HFF-Myc (cell line): ENCODE data around the gene DNLZ.

ENCODE experiments used
- DNase-seq: peaks from one replicate; pipeline ENCODE4 v3.0.0-alpha.2; 2011; ENCODE audit warnings: low read depth; ENCODE audit errors: extremely low read depth
- H3K4me3 ChIP-seq: replicated peaks from 2 replicates; pipeline ENCODE4 v1.5.1; 2011; ENCODE audit warnings: low read depth, mild to moderate bottlenecking, control low read depth, low read length
- TF ChIP-seq, protein P1 (sequence below): IDR thresholded peaks from 2 replicates; pipeline ENCODE4 v1.5.1; 2012; ENCODE audit warnings: mild to moderate bottlenecking, low read depth, low read length, control low read depth; ENCODE audit errors: missing control alignments

The DNLZ gene

DNA sequence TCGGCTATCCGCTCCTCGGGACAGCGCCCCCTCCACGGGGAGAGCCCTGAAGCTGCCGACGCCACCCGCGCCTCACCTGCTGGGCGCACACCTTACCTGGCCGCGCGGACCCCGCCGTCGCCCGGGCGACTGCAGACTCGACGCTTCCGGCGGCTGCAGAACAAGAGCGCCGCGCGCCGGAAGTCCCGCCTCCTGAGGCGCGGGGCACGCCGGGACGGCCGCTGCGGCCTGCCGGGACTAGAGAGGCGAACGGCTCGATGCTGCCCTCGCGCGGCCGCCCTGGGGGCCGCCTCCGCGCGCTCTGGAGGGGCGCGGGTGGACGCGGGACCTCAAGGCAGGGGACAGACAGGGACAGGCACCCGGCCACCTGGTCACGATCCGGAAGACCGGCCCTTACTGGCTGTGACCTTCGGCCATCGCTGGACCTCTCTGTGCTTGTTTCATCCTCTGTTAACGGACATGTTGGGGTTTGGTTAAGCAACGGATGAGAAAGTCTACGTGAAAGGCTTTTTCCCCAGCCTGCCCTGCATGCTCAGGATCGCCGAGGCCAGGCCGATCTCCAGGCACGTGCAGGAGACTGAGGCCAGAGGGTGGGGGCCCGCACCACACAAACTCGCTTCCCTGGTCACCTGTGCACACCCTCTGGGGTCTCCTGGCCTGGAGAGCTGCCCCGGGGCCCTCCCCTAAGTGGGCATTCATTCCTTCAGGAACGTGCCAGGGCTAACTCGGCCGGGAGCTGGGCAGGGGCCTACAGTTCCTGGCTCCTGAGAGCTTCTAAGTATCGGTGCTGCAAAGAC is 36.7 kb upstream of the DNLZ start, which contains the start of gene SNAPC4:
Gene SNAPC4 (minus strand): TSS at position 133 of the 797 bp plus-strand sequence. CDS start 1,742 bp downstream, outside the sequence.
- TF ChIP-seq, protein P1, sequence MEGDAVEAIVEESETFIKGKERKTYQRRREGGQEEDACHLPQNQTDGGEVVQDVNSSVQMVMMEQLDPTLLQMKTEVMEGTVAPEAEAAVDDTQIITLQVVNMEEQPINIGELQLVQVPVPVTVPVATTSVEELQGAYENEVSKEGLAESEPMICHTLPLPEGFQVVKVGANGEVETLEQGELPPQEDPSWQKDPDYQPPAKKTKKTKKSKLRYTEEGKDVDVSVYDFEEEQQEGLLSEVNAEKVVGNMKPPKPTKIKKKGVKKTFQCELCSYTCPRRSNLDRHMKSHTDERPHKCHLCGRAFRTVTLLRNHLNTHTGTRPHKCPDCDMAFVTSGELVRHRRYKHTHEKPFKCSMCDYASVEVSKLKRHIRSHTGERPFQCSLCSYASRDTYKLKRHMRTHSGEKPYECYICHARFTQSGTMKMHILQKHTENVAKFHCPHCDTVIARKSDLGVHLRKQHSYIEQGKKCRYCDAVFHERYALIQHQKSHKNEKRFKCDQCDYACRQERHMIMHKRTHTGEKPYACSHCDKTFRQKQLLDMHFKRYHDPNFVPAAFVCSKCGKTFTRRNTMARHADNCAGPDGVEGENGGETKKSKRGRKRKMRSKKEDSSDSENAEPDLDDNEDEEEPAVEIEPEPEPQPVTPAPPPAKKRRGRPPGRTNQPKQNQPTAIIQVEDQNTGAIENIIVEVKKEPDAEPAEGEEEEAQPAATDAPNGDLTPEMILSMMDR, result peak; percentile 69
- H3K4me3 ChIP-seq, result peak within 1 kb of the TSS; percentile 95
- DNase-seq, result peak; percentile 36

DNA sequence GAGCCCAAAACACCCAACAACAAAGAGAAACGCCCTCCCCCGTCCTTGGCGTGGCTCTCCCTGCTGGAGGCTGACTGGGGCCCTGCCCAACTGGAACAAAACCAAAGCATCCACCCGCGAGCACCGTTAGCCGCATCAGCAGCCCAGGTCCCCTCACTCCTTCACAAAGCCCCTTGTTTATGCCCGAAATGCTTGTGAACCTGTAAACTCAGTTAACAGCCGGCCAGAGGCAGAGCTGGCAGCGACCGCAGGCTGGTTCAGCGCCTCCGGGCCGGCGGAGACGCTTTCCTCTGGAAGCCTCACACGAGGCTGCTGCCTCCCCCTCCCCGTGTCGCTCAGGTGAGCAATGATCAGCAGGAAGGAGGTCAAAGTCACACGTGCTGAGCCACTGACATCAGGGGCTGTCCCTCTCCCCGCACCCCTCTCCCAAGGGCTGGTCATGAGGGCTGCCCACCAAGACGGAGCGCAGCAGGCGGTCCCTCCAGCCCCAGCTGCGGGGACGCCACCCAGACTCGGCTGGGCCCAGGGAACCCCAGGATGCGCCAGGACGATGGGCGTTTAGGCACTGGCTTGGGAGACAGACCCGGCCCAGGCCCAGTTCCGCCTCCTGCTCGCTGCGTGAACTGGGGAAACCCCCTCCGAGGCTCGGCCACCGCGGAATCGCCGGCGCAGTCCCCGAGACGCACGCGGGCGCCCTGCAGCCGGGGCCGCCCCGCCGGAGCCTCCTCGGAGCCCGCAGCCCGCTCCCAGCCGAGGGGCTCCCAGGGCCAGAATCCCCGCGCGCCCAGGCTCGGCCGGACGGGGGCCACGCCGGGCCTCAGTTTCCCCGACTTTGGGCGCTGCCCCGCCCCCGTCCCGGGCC is 35.9 kb upstream of the DNLZ start:
- H3K4me3 ChIP-seq, result peak overlapping the region; percentile 95
- TF ChIP-seq, protein P1, result no peak
- DNase-seq, result no peak

DNA sequence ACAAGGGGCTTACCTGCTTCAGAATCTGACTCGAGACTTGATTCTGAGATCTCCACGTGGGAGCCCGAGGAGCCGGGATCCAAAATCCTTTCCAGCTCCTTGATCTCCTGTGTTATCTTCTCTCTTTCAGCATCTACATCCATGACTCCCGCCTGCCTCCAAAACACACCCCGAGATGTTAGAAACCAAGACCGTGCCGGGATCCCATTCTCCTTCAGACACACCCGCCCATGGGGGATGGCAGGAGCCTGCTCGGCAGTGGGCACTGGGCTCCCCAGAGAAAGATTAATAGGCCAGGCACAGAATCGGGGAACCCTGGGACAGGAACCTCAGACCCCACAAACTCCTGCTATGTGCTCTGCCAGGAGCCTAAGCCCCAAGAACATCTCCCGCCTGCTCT is 34.7 kb upstream of the DNLZ start:
- TF ChIP-seq, protein P1, result no peak
- DNase-seq, result no peak
- peak overlapping the region; percentile 95 for H3K4me3 ChIP-seq

DNA sequence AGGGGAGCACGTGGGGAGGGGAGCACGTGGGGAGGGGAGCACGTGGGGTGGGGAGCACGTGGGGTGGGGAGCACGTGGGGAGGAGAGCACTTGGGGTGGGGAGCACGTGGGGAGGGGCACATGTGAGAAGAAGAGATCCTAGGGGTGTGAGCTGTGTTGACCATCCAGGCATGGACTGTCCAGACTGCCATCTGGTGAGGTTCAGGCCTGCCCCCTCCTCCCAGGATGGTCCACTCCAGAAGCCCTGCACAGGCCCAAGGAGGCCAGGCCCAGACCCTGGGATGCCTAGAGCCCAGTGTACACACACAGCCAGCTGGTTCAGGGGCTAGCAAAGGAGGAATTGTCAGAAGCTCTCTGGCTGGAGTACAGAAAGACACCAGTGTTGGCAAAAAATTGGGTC is 34.1 kb upstream of the DNLZ start:
- TF ChIP-seq, protein P1, result no peak
- no peak overlapping the region; the same call in 1 of the 2 replicates for H3K4me3 ChIP-seq
- no peak for DNase-seq

DNA sequence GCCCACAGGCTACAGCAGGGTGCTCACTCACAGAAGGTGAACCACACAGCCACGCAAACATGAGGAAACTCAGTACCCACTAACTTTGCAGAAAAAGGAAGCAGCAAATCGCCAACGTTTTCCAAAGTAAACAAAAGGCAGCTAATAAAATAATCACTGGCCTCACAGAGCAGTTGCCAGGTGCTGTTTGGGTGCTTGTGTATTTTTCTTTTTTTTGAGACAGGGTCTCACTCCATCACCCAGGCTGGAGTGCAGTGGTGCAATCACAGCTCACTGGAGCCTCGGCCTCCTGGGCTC is 32.6 kb upstream of the DNLZ start:
- H3K4me3 ChIP-seq, result no peak overlapping the region
- TF ChIP-seq, protein P1, result no peak
- DNase-seq, result no peak

DNA sequence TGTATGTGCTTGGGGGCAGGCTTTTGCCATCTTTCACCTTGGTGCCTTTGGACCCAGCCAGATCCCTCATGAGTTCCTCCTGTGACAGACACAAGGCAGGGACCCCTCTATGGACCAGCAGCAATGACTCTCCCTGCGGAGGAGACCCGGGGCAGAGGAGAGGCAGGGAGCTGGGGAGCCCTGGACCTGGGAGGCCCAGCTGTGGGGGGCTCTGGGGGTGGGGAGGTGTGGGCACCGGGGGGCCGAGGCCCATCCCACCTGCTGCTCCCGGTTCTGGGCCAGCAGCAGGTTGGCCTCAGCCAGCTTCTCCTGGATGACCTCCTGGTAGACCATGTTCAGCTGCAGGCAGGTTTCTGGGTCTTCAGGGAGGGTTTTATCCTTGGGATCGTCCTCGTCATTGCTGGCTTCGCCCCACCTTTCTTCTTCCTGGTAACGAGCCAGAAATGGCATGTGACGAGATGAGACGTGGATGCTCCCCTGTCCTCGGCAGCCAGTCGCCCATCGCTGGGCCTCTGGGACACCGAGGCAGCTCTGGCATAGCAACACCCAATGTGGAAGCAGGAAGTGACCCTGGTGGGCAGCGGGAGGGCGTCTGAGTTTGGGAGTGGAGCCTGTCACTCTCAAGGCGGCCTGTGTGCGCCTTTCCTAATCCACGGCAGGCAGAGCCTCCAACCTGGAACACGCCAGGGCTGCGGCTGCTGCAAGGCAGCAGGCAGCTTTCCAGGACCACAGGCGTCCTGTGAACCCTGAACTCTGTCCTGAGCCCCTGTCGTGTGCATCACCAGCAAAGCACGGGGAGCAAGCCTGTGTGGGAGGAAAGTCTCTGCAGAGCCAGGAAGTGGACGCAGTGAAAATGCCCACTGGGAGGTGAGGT is 32.0 kb upstream of the DNLZ start:
- TF ChIP-seq, protein P1, result no peak
- H3K4me3 ChIP-seq, result no peak overlapping the region
- no peak for DNase-seq
